ENCODE data around the gene FGF14.

FGF14 gene

DNA sequence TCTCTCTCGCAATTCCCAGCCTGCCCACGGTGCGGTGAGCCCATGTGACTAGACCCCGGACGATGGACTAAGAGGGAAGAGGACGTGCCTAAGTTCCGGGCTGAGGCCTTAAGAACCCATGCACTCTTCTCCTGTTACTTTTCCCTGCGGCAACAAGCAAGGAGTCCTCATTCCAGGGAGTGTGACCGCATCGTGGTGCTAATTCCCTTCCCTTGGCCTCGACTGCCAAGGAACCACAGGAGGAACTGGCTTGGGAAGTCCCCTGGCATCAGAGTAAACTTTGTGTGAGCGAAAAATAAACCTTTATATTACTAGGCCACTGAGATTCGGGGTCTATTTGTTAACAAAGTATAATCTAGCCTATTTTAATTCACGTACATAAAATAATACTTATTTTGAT lies 34.0 kb downstream of the FGF14 start:
- no peak for DNase-seq (ENCODE audit: low read depth)

DNA sequence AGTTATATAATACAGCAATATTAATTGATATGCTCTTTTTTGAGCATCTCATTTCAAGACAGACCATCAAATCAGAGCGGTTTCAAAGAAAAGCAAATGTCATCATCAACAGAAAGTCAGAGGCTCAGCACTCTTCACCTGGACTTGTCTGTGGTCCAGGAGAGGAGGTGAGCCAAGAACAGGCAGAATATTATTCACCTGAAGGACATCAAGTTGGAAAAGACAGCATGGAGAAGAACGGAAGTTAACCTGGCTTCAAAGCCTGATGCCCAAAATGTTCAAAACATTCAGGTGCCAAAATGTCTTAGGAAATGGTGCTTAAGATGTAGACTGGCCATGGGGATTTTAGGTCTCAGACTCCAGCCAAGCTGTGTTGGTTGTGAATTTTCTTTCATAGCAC lies 40.7 kb downstream of the FGF14 start:
- DNase-seq (ENCODE audit: low read depth): no peak

DNA sequence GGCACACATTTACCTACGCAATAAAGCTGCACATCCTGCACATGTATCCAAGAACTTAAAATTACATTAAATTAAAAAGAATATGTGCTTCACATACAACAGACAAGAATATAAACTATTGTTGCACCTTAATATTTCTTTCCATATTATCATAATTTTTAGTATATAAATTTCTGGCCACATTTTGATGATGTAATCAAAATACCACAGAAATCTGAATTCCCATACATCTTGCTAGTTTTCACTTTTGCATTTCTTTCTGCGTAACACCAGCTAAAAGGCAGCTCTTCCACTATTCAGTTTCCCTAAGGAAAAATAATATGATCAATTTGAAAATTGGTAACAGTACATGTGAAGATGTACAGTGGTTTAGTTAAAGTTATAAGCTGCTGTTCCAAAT lies 42.6 kb downstream of the FGF14 start:
- no peak for DNase-seq (ENCODE audit: low read depth)

DNA sequence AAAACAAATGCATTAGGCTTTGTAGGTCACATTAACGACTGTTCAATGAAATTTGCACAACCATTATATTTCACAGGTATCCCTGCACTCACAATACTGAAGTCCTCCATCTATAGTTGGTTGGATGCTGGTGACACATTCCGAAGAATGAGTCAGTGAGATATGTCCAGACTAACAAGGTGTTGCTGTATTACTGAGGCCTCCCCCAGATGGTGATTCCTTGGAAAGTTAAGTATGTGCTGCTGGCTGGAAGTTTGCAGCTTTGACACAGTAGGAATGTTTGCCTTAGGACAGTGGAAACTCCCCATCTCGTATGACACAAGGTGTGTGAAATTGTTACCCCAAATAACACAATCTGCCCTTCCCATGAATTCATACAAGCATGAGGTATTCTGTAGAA lies 46.6 kb downstream of the FGF14 start:
- DNase-seq (ENCODE audit: low read depth): no peak

DNA sequence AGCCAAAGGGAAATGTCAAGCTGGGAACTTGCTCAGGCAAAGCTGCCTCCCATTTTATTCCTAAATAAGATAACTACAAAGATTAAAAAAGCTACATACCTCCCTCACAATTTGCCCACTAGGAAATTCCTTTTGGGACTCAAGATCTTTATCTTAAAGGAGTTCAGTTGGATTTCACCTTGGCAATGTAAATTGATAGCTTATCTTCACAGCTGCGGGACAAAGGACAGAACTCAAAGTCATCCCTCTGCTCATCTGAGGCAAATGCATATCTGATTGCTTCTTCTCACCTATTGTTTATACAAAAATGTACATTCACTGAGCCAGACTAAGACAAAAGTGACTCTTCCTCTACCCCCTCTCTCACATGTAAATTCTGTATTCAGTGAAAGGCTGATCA lies 47.8 kb downstream of the FGF14 start:
- no peak for DNase-seq (ENCODE audit: low read depth)

DNA sequence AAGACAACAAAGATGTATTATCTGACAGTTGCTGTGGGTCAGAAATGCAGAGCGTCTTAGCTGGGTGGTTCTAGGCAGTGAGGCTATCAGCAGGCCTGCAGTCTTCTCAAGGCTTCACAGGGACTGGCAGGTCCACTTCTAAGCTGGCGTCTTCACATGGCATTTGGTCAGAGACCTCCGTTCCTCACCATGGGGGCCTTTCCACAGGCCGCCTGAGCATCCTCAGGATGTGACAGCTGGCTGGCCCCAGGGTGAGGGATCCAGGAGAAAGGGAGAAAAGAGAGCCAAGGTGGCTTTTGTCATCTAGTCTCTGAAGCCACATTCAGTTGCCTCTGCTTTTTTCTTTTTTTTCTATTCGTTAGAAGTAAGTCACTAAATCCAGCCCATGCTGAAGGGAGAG lies 50.3 kb downstream of the FGF14 start:
- DNase-seq (ENCODE audit: low read depth): no peak

DNA sequence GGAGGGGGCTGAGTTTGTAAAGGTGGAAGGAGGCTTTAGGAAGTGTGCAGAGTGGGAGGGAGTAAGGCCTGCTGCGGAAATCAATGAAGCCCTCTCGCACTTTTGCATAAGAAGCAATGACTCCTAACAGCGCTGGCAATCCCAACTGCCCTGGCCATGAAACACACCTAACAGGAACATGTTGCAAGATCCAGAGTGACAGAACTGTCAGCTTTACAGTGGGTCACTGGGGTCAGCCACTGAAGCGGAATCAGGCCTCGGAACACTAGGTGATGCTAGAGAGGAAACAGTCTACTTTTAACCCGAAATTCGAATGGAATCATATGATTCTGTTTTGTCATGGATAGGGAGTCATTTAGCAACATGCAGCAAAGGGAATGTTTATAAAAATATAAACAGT lies 54.4 kb downstream of the FGF14 start:
- DNase-seq (ENCODE audit: low read depth): no peak

DNA sequence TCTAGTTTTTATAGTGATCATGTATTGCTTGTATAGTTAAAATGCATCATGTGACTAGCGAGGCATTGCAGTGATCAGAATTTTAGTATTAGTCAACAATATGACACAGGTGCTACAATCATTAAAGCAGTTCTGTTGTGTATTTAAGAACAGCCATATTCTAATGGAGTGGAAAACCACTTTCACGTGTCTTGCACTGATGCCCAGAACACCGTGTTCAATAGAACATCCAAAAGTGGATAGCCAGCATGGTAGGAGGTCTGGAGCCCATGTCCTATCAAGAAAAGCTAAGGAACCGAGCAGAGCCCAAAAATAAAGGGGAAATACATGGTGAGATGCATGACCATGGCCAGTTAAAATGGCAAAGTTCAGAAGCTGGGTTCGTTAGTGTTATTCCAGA lies 55.1 kb downstream of the FGF14 start:
- no peak for DNase-seq (ENCODE audit: low read depth)

DNA sequence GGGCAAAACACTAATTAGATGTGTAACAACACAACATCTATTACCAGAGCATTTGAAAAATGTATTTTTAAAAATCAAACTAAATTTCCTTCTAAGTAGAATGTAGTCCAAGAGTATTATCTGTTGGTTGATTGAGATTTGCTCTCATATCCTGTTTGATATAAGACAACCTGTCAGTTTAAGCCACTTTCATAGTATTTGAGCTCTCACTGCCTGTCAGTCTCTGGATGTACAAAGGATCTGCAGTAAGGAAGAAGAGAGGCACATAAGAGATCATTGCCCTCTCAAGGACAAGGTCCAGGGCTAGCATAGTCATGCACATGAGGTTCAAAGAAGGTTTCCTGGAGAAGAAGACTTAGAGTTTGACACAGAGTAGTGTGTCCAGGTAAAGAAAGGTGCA lies 57.4 kb downstream of the FGF14 start:
- DNase-seq (ENCODE audit: low read depth): no peak

DNA sequence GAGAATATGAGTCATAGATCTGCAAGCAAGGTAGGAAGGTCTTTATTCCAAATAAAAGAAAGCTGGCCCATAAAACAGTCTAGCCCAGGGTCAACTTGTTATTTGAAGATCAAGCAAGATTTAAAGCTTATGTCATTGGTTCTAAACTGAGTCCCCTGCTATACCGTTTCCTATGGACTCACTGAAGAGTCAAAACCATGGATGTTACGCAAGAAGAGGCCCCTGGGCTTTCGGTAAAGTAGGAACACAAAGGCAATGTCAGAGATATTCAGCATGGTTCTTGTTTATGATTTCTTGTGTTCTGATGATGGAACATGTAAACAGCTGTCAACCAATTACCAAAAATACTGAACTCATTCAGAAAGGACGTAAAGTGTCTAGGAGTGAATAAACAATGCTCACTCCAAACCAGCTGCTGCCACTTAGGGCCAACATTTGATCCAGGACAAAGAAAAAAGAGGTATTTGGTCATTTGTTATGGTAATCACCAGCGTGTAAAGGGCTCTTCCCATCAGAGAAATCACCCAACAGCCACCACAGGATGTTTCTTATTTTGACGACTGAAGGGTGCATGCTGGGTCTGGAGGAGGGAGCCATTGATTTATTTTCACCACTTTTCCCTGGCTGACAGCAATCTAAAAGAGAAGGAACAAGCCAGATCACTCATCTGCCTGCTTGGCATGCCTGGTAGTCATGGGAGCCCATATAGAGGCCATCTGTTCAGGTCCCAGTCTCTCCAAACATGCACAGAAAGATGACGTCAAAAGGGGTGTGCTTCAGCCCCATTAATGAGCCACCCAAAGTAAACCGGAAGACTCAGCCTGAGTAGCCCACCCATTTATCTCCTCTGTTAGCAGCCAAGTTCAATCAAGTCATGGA lies 68.3 kb downstream of the FGF14 start:
- no peak for DNase-seq (ENCODE audit: low read depth)

DNA sequence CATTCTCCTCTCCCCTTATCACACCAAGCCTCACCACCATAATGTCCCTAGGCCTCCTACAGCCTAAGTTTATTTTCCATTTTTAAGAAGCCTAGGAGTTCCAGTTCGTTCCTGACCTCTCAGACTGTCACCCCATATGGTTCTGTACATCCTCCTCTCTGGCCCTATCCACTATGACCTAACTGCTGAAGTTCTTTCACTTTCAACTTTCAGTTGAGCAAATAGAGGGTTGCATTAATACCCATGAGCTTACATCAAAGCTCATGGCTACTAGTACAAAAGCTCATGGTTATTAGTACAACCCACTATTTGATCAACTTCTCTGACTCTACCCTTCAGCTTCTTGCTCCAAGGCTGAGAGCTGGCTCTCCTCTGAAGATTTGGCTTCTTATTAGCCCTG lies 72.9 kb downstream of the FGF14 start:
- no peak for DNase-seq (ENCODE audit: low read depth)

DNA sequence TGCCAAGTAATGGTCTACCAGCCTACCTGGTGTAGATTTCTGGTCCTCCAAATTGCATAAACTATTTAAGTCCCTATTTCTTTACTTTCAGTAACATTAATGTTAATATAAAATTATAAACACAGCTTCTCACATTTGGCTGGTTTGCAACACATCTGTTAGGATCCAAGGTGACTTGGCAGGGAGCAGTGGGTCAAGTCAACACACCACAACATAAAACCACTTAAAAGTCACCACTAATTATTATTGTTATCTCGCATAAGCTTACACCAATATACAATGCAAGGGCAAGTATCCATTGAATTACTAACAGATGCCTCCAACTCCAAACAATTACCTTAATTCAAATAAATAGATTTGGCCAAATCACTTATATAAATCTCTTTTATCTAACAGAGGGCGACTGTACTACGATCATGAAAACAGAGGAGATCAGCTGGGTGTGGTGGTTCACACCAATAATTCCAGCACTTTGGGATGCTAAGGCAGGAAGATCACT lies 74.7 kb downstream of the FGF14 start:
- no peak for DNase-seq (ENCODE audit: low read depth)

DNA sequence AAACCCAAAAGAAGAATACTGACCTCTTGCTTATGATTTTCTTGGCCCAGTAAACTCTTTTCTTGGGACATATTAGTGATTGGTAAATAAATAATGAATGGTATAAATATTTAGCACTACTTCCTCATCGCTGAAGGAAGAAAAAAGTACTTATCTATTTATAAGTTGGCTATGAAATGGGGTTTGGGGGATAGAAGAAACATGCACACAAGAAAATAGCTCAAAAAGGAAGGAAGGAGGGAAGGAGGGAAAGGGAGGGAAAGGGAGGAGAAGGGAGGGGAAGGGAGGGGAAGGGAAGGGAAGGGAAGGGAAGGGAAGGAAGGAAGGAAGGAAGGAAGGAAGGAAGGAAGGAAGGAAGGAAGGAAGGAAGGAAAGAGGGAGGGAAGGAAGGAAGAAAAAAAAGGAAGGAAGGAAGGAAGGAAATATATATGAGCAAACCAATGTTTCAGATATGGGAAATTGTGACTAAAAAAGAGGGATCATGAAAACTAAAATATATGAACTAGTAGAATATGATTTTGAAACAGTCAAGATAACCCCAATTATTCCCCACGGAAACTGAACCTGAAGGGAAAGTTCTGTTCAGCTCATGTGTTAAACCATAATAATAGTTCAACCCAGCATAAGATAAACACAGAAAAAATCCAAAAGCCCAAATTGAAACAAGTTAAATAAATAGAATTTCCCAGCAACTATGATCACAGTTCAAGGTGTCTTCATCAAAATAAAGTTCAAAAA lies 75.3 kb downstream of the FGF14 start:
- DNase-seq (ENCODE audit: low read depth): no peak

DNA sequence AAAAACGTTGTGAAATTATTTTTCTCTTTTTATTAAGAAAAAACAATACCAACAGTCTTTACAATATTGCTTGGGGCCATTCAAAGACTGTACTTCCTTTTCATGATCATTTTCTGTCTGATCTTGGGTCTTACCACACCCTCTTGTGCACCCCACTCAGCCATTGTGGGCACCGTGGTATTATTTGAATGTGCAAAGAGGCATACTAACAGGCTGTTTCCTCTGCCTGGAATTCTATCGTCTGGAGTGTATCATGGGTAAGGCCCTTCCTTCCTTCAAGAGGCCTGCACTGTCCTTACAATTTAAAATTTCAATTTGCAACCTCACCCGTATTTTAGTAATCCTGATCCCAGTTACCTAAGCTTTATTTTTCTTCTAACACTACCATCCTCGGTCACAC lies 76.5 kb downstream of the FGF14 start:
- DNase-seq (ENCODE audit: low read depth): no peak

DNA sequence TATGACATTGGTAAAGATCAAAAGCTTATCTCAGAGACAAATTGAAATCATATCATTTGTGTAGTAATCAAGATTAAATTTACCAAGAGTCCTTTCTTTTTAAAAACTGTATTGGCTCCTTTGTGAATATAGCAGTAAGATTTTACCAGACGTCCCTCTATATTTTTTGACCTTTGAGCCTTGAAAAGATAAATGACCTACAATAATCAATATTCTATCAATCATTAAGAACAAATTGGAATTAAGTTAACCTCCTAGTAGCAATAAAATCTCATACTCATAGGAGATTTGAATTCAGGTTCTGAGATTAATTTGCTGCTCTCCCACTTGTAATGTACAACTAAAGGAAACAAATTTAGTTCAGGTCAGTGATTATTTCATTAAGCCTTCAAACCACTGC lies 78.3 kb downstream of the FGF14 start:
- no peak for DNase-seq (ENCODE audit: low read depth)

DNA sequence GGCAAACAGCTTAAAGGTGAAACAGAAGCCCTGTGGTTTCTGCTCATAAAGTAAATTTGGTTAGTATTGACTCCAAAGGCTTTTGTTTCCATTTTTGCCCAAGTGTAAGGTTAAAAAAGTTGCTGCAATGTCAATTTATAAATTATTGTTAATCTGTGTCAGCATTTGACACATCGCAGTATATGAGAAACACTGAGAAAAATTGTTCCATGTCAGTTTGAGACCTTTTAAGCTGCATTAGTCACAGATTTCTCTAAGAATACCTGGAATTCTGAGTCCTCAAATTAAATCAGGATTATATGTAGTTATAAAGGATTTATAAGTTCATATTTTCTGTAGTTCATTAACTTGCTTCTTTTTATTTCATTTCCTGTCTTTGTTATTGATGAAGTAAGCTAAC lies 78.8 kb downstream of the FGF14 start:
- no peak for DNase-seq (ENCODE audit: low read depth)

DNA sequence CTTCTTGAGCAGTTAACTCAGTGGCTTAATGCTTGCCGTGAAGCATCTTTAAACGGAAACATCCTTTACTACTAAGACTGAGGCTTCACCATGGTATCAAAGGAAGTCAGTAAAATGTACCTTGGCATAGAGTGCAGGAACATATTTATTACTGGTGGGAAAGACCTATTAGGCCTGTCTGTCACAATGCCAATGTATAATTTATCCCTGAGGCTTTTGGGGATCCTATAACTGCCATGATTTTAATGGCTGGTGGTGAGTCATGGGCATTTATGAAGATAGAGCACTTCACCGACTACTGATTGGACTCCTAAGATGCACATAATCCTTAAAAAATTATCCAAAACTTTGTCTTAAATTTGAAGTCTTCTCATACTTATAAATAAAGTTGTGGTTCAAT lies 79.6 kb downstream of the FGF14 start:
- DNase-seq (ENCODE audit: low read depth): no peak

DNA sequence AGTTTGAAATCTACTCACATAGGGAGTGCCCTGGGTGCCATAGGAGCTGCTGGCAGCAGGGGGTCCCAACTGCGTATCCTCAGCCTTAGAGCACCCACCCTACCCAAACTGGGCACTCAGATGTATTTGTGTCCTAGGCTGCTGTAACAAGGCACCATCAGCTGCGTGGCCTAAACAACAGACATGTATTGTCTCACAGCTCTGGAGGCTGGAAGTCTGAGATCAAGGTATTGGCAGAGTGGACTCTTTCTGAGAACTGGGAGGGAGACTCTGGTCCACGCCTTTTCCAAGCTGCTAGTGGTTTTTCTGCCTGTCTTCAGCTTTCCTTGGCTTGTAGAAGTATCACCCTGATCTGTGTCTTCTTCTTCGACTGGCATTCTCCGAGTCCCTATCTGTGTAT lies 83.6 kb downstream of the FGF14 start:
- DNase-seq (ENCODE audit: low read depth): no peak

DNA sequence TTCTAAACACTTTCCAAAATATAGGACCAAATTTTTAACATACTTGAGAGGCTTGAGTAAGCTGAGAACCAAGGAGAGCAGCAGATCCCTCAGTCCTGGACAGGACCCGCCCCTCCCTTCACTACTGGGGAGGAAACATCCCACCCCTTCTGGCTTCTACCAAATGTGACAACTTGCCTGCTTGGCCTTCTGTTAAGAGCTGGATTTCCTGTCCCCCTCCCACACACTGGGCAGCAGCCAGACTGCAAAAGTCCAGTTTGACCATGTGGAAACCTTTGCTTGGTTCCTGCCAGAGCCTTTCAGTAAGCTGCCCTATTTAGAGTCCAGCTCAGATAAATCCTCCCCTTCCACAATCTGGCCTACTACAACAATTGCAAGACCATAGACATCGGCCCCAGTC lies 84.3 kb downstream of the FGF14 start:
- no peak for DNase-seq (ENCODE audit: low read depth)

DNA sequence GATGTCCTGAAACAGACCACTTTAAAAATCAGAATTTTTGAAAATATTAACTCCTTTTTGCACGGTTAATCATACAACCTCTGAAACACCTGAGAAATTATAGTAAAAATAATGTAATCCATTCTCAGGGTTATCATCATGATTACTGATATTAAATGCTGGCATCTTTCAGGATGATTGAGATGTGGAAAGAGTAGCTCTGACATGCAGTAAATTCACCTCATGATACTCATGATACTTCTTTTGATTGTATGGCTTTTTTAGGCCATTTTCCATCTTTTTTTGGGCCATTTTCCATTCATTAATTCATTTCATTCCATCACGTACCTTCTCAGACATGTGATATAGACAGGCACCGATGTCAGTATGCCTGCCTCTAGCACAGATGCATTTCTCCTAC lies 85.1 kb downstream of the FGF14 start:
- DNase-seq (ENCODE audit: low read depth): no peak

DNA sequence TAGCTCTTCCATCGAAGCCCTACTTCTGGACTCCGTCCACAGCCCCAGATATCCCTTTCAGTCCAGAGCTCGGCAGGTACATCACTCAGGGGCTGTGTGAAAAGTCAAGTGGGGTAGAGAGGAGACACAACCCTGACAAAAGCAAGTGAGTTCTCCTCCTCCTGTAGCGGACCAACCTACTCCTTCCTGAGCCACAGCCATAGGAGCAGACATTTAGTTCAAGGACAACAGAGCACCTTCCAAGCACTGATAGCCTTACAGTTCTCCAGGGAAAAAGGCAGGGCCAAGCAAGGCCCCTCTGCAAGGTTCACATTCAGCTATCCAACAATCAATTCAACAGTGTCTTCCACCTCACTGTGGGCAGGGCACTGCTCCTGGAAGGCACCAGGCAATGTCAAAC lies 89.0 kb downstream of the FGF14 start:
- no peak for DNase-seq (ENCODE audit: low read depth)

DNA sequence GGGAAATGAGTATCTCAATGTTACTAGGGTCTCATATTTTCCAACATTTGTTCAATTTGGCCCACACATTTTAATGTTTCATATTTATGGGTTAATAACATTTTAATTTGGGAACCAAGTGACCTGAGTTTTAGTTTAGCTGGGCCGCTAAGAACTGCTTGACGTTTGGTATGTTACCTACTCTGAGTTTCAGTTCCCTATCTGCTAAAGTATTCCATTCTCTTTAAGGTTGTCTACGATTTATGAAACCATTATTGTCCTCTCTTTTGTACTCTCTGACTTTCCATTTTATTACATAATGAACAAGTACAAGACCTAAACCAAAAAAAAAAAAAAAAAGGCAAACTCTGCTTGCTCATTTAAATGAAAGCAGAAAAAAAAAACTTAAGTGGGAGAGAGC lies 89.9 kb downstream of the FGF14 start:
- DNase-seq (ENCODE audit: low read depth): no peak

DNA sequence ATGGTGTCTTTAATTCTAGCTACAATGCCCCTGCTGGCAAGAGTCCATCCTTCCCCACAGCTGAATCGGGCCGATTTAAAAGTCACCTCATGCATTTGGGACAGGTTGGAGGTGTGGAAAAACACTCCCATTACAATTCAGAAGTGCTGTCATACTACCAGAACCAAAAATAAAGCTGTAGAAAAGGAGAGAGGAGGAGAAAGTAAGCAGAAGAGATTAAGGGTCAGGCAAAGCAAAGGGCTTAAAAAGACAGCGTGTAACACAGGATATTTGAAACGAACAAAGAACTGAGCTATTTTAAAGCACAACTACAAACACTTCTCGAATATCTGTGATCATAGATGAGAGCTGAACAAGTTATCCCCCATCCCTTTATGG lies 90.4 kb downstream of the FGF14 start:
- no peak for DNase-seq (ENCODE audit: low read depth)

Data from stimulated activated CD8-positive, alpha-beta memory T cell treated with anti-CD3 and anti-CD28 coated beads, Interleukin-12 subunit alpha, Interleukin-12 subunit beta, amount 100 ng/mL, for 4 hours (primary cell).